ENCODE results near the gene THTPA.

The THTPA gene

GRCh38 chr14:23571701-23572523 lies 15.8 kb downstream of the THTPA start:
- CTCF ChIA-PET: interaction anchor here (1.4 to 5.9 kb wide), 2 partner anchors 9 to 12 kb away, joined by 3 to 38 read pairs; no protein-coding TSS in a partner anchor
- no peaks in the 10 kb centered on the region for H3K9me3 Mint-ChIP-seq
- H3K27ac Mint-ChIP-seq: no peak overlapping the region
- H3K4me3 Mint-ChIP-seq: no peak overlapping the region
- H3K27me3 Mint-ChIP-seq: peaks cover 56% of the 10 kb centered on the region
- peaks cover 48% of the 10 kb centered on the region for H3K4me1 Mint-ChIP-seq
- H3K36me3 Mint-ChIP-seq: peaks cover 7% of the 10 kb centered on the region
- DNase-seq: no peak

- peaks cover 2% of the 10 kb centered on the region for H3K36me3 Mint-ChIP-seq
- CTCF ChIA-PET: interaction anchor here (1.4 to 5.9 kb wide), 2 partner anchors 9 to 13 kb away, joined by 3 to 38 read pairs; no protein-coding TSS in a partner anchor
- no peak overlapping the region for H3K27ac Mint-ChIP-seq
Measured at GRCh38 chr14:23572524-23572828, 16.4 kb downstream of the THTPA start.

GRCh38 chr14:23572836-23573235 lies 16.8 kb downstream of the THTPA start:
- Mint-ChIP-seq H3K9me3 (no peaks in the 10 kb centered on the region), H3K27ac (no peak overlapping the region), H3K4me3 (no peak overlapping the region), H3K27me3 (peaks cover 61% of the 10 kb centered on the region), H3K4me1 (peaks cover 41% of the 10 kb centered on the region), H3K36me3 (no peaks in the 10 kb centered on the region)
- no peak for DNase-seq
- CTCF ChIA-PET: interaction anchor here (5.9 kb wide), 1 partner anchor 13 kb away, joined by 38 read pairs; no protein-coding TSS in a partner anchor

More at GRCh38 chr14:23572524-23572828, 16.4 kb downstream of the THTPA start:
- H3K27me3 Mint-ChIP-seq: peaks cover 60% of the 10 kb centered on the region
- no peaks in the 10 kb centered on the region for H3K9me3 Mint-ChIP-seq
- DNase-seq: no peak
- no peak overlapping the region for H3K4me3 Mint-ChIP-seq
- peaks cover 45% of the 10 kb centered on the region for H3K4me1 Mint-ChIP-seq

GRCh38 chr14:23573384-23574015 lies 17.4 kb downstream of the THTPA start:
- no peak for DNase-seq
- Mint-ChIP-seq H3K27me3 (peaks cover 68% of the 10 kb centered on the region), H3K4me1 (peaks cover 35% of the 10 kb centered on the region), H3K36me3 (no peaks in the 10 kb centered on the region), H3K27ac (no peak overlapping the region), H3K9me3 (no peaks in the 10 kb centered on the region), H3K4me3 (no peak overlapping the region)
- CTCF ChIA-PET: interaction anchor here (5.9 kb wide), 1 partner anchor 14 kb away, joined by 38 read pairs; no protein-coding TSS in a partner anchor

- Mint-ChIP-seq H3K27ac (no peak overlapping the region), H3K27me3 (peaks cover 87% of the 10 kb centered on the region), H3K4me1 (peaks cover 19% of the 10 kb centered on the region), H3K36me3 (no peaks in the 10 kb centered on the region), H3K9me3 (no peaks in the 10 kb centered on the region), H3K4me3 (no peak overlapping the region)
- CTCF ChIA-PET: no interaction called here
- no peak for DNase-seq
Measured at GRCh38 chr14:23577004-23577681, 21.1 kb downstream of the THTPA start.

- Mint-ChIP-seq H3K4me1 (peaks cover 12% of the 10 kb centered on the region), H3K36me3 (no peaks in the 10 kb centered on the region), H3K27ac (no peak overlapping the region), H3K9me3 (no peaks in the 10 kb centered on the region), H3K4me3 (no peak overlapping the region), H3K27me3 (peaks cover 87% of the 10 kb centered on the region)
- no peak for DNase-seq
- CTCF ChIA-PET: no interaction called here
Measured at GRCh38 chr14:23577710-23578392, 21.8 kb downstream of the THTPA start.

- Mint-ChIP-seq H3K4me3 (no peak within 1 kb of the TSS), H3K27me3 (peaks cover 83% of the 10 kb centered on the region), H3K36me3 (no peaks in the 10 kb centered on the region), H3K27ac (no peak within 1 kb of the TSS), H3K9me3 (no peaks in the 10 kb centered on the region), H3K4me1 (peaks cover 9% of the 10 kb centered on the region)
- CTCF ChIA-PET: no interaction called here
- DNase-seq: no peak
Measured at GRCh38 chr14:23578560-23579310, 22.7 kb downstream of the THTPA start, which contains the start of gene JPH4. TSS of gene JPH4 (minus strand) at chr14:23578790. CDS start at chr14:23577453, 1,337 bp downstream.

GRCh38 chr14:23579311-23579630 lies 23.2 kb downstream of the THTPA start:
- H3K9me3 Mint-ChIP-seq: no peaks in the 10 kb centered on the region
- H3K27me3 Mint-ChIP-seq: peaks cover 86% of the 10 kb centered on the region
- no peaks in the 10 kb centered on the region for H3K36me3 Mint-ChIP-seq
- CTCF ChIA-PET: no interaction called here
- no peak overlapping the region for H3K4me3 Mint-ChIP-seq
- DNase-seq: no peak
- peaks cover 9% of the 10 kb centered on the region for H3K4me1 Mint-ChIP-seq
- no peak overlapping the region for H3K27ac Mint-ChIP-seq

GRCh38 chr14:23579739-23580138 lies 23.7 kb downstream of the THTPA start:
- H3K4me3 Mint-ChIP-seq: no peak overlapping the region
- CTCF ChIA-PET: no interaction called here

GRCh38 chr14:23580152-23580926 lies 24.3 kb downstream of the THTPA start:
- Mint-ChIP-seq H3K4me1 (peaks cover 7% of the 10 kb centered on the region), H3K9me3 (no peaks in the 10 kb centered on the region), H3K27ac (no peak overlapping the region), H3K27me3 (peaks cover 77% of the 10 kb centered on the region), H3K4me3 (no peak overlapping the region), H3K36me3 (no peaks in the 10 kb centered on the region)
- CTCF ChIA-PET: no interaction called here
- no peak for DNase-seq

More at GRCh38 chr14:23579739-23580138, 23.7 kb downstream of the THTPA start:
- Mint-ChIP-seq H3K27ac (no peak overlapping the region), H3K9me3 (no peaks in the 10 kb centered on the region), H3K27me3 (peaks cover 83% of the 10 kb centered on the region), H3K36me3 (no peaks in the 10 kb centered on the region), H3K4me1 (peaks cover 9% of the 10 kb centered on the region)
- DNase-seq: no peak

- peaks cover 6% of the 10 kb centered on the region for H3K4me1 Mint-ChIP-seq
- CTCF ChIA-PET: no interaction called here
Measured at GRCh38 chr14:23580948-23581281, 24.8 kb downstream of the THTPA start.

GRCh38 chr14:23582906-23583760 lies 27.1 kb downstream of the THTPA start:
- Mint-ChIP-seq H3K9me3 (no peaks in the 10 kb centered on the region), H3K4me3 (no peak overlapping the region), H3K4me1 (no peaks in the 10 kb centered on the region), H3K27me3 (peaks cover 60% of the 10 kb centered on the region), H3K36me3 (no peaks in the 10 kb centered on the region), H3K27ac (no peak overlapping the region)
- DNase-seq: no peak
- CTCF ChIA-PET: interaction anchor here (0.6 kb wide), 1 partner anchor 74 kb away, joined by 3 read pairs; no protein-coding TSS in a partner anchor

More at GRCh38 chr14:23580948-23581281, 24.8 kb downstream of the THTPA start:
- Mint-ChIP-seq H3K27ac (no peak overlapping the region), H3K4me3 (no peak overlapping the region), H3K27me3 (peaks cover 75% of the 10 kb centered on the region), H3K36me3 (no peaks in the 10 kb centered on the region), H3K9me3 (no peaks in the 10 kb centered on the region)
- DNase-seq: no peak

Data from activated naive CD4-positive, alpha-beta T cell treated with anti-CD3 and anti-CD28 coated beads, Interleukin-2, amount 10 ng/mL, durations not matched to agents 7 days and 5 days (primary cell).